MM.1S (cell line): ENCODE measurements around the gene MYRF.

Experiments used
- EZH2 ChIP-seq: fragments of 300-600 bp; sonication (generic); optimal IDR thresholded peaks from 2 replicates; pipeline ENCODE3; 2017; ENCODE audit warnings: low read depth, mild to moderate bottlenecking, antibody characterized with exemption, low read length, mixed read lengths
- EZH2phosphoT487 ChIP-seq: fragments of 300-600 bp; sonication (generic); IDR thresholded peaks from 2 replicates; pipeline ENCODE4 v1.6.1; 2018; ENCODE audit warnings: antibody characterized with exemption, low read length
- TF ChIP-seq, protein P1 (sequence below): fragments of 300-600 bp; sonication (generic); IDR thresholded peaks from 2 replicates; pipeline ENCODE4 v1.5.1; 2016; ENCODE audit warnings: antibody characterized with exemption, low read length, mixed read lengths

DNA sequence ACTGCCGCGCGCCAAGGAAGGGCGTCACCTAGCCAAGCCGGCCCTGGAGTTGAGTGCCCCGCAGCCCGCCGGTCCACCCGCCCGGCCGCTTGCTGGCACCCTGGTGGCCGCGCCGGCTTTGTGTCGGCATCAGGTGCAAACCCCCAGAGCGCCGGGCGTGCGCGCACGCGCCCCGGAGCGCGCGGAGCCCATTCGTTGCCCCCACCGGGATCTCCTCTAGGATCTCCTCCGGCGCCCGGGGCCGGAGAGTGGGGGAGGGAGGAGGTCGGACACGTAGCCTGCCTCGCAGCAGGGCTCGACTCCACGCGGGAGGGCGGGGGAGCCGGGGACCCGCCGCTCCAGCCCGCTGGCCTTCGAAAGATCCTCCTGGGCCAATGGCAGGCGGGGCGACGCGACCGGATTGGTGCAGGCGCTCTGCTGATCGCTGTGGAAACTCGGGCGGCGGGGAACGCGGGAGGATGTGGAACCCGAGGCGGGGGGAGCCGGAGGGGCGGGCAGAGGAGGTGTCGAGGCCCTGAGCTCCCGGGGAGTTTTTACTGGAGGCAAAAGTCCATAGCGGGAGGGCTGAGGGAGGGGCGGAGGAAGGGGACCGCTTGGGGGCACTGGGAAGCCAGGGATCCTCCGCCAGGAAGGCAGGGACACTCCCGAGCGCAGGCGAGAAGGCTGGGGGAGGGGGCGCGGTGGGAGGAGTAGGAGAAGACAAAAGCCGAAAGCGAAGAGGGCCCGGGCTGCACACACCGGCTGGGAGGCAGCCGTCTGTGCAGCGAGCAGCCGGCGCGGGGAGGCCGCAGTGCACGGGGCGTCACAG is 75.3 kb downstream of the MYRF start, which contains the start of gene FADS2:
- TF ChIP-seq EZH2phosphoT487 (0 out of 2 replicates have a peak, but pooled peaks have one; percentile 49), EZH2 (no peak)
- TF ChIP-seq, protein P1, sequence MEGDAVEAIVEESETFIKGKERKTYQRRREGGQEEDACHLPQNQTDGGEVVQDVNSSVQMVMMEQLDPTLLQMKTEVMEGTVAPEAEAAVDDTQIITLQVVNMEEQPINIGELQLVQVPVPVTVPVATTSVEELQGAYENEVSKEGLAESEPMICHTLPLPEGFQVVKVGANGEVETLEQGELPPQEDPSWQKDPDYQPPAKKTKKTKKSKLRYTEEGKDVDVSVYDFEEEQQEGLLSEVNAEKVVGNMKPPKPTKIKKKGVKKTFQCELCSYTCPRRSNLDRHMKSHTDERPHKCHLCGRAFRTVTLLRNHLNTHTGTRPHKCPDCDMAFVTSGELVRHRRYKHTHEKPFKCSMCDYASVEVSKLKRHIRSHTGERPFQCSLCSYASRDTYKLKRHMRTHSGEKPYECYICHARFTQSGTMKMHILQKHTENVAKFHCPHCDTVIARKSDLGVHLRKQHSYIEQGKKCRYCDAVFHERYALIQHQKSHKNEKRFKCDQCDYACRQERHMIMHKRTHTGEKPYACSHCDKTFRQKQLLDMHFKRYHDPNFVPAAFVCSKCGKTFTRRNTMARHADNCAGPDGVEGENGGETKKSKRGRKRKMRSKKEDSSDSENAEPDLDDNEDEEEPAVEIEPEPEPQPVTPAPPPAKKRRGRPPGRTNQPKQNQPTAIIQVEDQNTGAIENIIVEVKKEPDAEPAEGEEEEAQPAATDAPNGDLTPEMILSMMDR = no peak
